RWPE1 (cell line): ENCODE measurements around the gene ZNF865.

Experiments used
- CTCF ChIA-PET: fragments of 350-600 bp; sonication (Branson Sonifier 250); formaldehyde crosslinking; extraction: SDS; loops from one replicate; lab custom pipeline; 2021; lab: Yijun Ruan, JAX
- POLR2A ChIA-PET: fragments of 400-600 bp; formaldehyde crosslinking; extraction: SDS; loops from one replicate; lab custom pipeline; 2020; ENCODE audit warnings: antibody characterized with exemption; ENCODE audit not compliant: low non-redundant PET; lab: Yijun Ruan, JAX
- DNase-seq: peaks from one replicate; pipeline ENCODE4 v3.0.0; 2012; ENCODE audit warnings: low spot score
- H3K27ac ChIP-seq: fragments of 450-650 bp; 2 replicates; pipeline ENCODE4 v1.5.1; 2017
- TF ChIP-seq, protein P1 (sequence below): fragments of 450-650 bp; conservative IDR thresholded peaks from 2 replicates; pipeline ENCODE4 v1.5.1; 2017; ENCODE audit warnings: low read depth, mild to moderate bottlenecking

The ZNF865 gene

GRCh38 chr19:55576746-55577145 lies 28.7 kb upstream of the ZNF865 start:
- TF ChIP-seq, protein P1, sequence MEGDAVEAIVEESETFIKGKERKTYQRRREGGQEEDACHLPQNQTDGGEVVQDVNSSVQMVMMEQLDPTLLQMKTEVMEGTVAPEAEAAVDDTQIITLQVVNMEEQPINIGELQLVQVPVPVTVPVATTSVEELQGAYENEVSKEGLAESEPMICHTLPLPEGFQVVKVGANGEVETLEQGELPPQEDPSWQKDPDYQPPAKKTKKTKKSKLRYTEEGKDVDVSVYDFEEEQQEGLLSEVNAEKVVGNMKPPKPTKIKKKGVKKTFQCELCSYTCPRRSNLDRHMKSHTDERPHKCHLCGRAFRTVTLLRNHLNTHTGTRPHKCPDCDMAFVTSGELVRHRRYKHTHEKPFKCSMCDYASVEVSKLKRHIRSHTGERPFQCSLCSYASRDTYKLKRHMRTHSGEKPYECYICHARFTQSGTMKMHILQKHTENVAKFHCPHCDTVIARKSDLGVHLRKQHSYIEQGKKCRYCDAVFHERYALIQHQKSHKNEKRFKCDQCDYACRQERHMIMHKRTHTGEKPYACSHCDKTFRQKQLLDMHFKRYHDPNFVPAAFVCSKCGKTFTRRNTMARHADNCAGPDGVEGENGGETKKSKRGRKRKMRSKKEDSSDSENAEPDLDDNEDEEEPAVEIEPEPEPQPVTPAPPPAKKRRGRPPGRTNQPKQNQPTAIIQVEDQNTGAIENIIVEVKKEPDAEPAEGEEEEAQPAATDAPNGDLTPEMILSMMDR: no peak
- ChIA-PET POLR2A (no interaction called here), CTCF (interaction anchor here (0.5 to 0.6 kb wide), 4 partner anchors 24 to 458 kb away, joined by 3 to 5 read pairs (median 3); no protein-coding TSS in a partner anchor)
- peak overlapping the region; percentile 39 for H3K27ac ChIP-seq
- no peak for DNase-seq

- DNase-seq: no peak
- TF ChIP-seq, protein P1: no peak
- ChIA-PET CTCF (no interaction called here), POLR2A (interaction anchor here (0.6 kb wide), 1 partner anchor 298 kb away, joined by 3 read pairs; the partner anchor contains the start of gene HSPBP1)
- no peak overlapping the region for H3K27ac ChIP-seq
Observed at GRCh38 chr19:55578031-55578760, 27.3 kb upstream of the ZNF865 start.

GRCh38 chr19:55578761-55579747 lies 26.4 kb upstream of the ZNF865 start:
- POLR2A ChIA-PET: interaction anchor here (0.6 kb wide), 1 partner anchor 299 kb away, joined by 3 read pairs; the partner anchor contains the start of gene HSPBP1
- CTCF ChIA-PET: no interaction called here
- H3K27ac ChIP-seq: peak overlapping the region; percentile 87
- TF ChIP-seq, protein P1: no peak
- DNase-seq: no peak

DNA sequence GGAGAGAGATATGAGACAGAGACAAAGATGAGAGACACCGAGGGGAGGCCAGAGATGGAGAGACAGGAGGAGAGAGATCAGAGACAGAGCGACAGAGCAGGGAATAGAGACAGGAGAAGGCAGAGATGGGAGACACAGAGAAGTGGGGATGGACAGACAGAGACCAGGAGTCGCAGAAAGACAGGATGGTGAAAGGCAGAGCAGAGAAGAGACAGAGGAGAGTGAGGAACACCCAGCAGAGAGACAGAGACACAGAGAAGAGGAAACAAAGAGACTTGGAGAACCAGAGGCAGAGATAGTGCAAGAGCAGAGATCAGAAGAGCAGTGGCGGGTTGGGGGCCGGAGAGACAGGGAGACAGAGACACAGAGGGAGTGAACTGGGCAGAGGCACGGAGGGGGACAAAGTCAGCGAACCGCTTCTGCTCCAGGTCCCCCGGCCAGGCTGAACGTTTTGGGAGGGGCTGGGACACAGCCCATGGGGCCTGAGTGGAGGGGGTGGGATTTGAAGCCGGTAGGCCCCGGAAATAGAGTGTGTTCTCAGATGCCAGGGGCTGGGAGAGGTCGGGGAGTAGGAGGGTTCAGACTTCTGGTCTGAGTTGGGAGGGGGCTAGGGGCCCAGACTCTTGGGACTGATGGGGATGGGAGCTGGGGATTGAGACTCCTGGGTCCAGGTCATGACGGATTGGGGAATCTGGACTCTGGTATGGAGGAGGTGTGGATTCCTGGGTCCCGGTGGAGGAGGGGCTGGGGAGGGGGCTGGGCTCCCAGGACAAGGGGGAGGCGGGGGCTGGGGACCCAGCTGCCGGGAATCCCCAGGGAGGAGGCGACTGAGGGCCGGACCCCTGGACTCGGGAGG lies 25.5 kb upstream of the ZNF865 start:
- ChIA-PET CTCF (interaction anchor here (0.5 kb wide), 1 partner anchor 114 kb away, joined by 3 read pairs; no protein-coding TSS in a partner anchor), POLR2A (interaction anchor here (0.6 to 0.7 kb wide), 3 partner anchors 84 to 290 kb away, joined by 3 to 6 read pairs (median 3); no protein-coding TSS in a partner anchor)
- peak overlapping the region; percentile 87 for H3K27ac ChIP-seq
- no peak for DNase-seq
- TF ChIP-seq, protein P1: no peak

DNA sequence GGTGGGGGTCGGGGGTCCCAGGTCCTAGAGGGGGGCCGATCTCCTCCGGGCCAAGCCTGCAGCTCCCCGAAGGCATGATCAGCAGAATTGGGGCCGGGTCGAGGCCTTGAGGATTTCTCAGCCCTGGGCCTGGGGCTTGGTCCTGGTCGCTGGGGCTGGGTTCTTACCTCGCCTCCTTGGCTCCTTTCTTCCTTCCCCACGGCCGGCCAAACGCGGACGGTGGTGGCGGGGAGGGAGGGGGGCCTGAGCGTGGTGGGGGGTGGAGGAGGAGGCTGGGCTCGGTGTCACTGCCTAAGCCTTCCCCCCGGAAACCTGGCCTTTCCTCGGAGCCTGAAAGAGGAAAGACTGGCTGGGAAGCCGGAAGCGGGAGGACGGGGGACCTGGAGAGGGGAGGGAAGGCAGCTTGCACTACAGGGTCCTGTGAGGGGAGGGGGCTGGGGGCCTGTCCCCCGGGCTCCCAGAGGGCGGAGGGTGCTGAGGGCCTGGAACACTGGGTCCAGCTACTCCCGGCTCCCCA lies 24.8 kb upstream of the ZNF865 start, which contains the start of gene ZNF579:
ZNF579 (minus strand) TSS at position 221 of the 517 bp plus-strand sequence. CDS start 1,209 bp downstream, outside the sequence.
- ChIA-PET POLR2A (interaction anchor here (0.6 to 1.0 kb wide), 5 partner anchors 19 to 291 kb away, joined by 3 to 6 read pairs (median 3); partner anchors contain the start of gene FIZ1), CTCF (interaction anchor here (0.5 to 0.6 kb wide), 2 partner anchors 114 to 483 kb away, joined by 3 read pairs; no protein-coding TSS in a partner anchor)
- DNase-seq: peak; percentile 77
- TF ChIP-seq, protein P1: no peak
- H3K27ac ChIP-seq: peak within 1 kb of the TSS; percentile 87
